DMS153 treated with DMSO at 0.1 percent for 48 hours (cell line): ENCODE results near the gene FARP2.
"Not testable (repeated sequence)": the region's sequence is repeated elsewhere in the genome, so short reads cannot be mapped to it uniquely, and the experiment has no call there.

ENCODE experiments used
- DNase-seq: peaks from one replicate; lab custom pipeline; 2025; ENCODE audit not compliant: unreplicated experiment; lab: John Stamatoyannopoulos, UW

Gene FARP2

GRCh38 chr2:241363426-241363825 lies 7.3 kb downstream of the FARP2 start:
- no peak for DNase-seq

DNA sequence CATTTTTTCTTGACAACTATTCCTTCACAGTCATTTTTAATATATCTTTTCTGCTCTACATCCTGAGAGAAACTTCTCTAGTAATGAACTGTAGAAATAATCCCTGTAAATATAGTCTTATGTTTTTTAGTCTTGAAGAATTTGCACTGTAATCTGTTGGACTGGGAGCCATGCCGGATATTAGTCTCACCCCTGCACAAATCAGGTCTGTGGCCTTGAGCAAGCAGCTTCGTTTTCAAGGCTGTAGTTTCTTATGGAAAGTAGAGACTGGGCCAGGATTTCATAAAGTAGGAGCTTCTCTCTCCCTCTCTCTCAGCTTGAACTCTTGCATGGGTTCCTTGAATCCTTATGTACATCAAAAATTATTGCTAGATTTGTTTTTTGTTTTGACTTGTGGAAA lies 8.7 kb downstream of the FARP2 start:
- no peak for DNase-seq

- DNase-seq: no peak
Observed at GRCh38 chr2:241366678-241367077, 10.6 kb downstream of the FARP2 start.

DNA sequence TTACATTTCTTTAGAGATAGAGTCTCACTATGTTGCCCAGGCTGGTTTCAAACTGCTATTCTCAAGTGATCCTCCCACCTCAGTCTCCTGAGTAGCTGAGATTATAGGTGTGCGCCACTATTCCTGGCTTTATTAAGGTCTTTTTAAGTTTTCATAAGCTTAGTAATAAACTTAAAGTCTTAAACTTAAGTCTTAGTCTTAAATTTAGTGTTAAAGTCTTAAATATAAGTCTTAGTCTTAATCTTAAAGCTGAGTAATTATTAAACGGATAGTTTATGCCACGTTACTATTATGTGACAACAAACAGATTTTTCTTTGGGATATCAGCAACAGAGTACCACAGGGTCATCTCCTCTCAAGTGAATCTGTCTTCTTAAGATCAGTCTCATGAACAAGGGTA lies 12.6 kb downstream of the FARP2 start:
- DNase-seq: no peak

DNA sequence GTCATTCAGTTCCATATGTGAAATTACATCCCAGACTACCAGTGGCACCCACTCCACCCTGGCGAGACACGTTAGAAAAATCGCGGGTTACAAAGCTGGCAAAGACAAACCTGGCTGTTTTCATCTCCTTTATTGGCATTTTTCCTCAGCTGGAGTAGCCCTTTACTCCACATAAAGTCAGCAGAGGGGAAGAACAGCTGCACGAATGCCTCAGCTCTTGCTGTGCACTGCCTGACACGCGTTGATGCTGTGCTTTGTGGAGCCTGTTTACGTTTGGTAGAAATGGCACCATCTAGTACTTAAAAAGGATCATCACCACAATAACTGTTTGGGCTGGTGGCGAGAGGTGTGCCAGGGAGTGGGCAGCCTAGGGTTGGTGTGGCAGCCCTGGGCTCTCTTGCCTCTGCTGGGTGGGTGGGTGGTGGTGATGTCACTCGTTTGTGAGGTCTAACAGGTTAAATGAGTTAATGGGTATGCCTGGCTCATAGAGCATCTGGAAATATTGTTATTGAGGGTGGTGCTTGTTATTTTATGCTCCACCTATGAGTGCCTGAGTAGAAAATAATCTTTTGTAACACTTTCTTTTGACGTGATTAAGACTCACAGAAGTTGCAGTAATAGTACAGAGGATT lies 16.4 kb downstream of the FARP2 start:
- no peak for DNase-seq

GRCh38 chr2:241373446-241373845 lies 17.4 kb downstream of the FARP2 start:
- no peak for DNase-seq

DNA sequence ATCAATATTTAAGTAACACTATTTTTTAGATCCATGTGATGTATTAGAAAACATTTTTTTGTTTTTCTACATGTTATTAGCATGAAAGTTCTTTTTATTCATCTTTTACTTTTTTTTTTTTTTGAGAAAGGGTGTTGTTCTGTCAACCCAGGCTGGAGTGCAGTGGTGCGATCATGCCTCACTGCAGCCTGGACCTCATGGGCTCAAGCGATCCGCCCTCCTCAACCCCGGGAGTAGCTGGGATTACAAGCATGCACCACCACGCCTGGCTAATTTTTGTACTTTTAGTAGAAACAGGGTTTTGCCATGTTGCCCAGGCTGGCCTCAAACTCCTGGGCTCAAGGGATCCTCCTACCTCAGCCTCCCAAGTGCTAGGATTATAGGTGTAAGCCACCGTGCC lies 17.8 kb downstream of the FARP2 start:
- DNase-seq: not testable (repeated sequence)

GRCh38 chr2:241375300-241375699 lies 19.2 kb downstream of the FARP2 start:
- DNase-seq: no peak

- DNase-seq: no peak
Observed at GRCh38 chr2:241376808-241377207, 20.7 kb downstream of the FARP2 start.

GRCh38 chr2:241378816-241379215 lies 22.7 kb downstream of the FARP2 start:
- no peak for DNase-seq

GRCh38 chr2:241379481-241380480 lies 23.7 kb downstream of the FARP2 start:
- DNase-seq: no peak

DNA sequence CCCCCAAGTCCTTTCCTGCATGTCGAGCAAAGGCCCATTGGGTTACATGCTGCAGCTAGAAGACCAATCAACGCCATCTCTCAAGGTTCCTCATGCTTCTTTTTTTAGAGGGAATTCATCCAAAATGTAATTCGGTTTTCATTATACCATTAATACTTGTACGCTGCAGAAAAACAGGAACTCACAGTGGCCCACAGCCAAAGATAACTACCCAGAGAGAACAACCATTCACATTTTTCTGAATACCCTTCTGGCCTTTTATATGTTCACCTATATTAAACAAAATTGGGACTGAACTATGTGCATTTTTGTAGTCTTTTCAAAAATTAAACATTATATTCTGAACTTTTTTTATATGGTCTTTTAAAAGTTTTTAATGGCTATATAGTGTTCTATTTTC lies 25.8 kb downstream of the FARP2 start:
- no peak for DNase-seq

GRCh38 chr2:241385450-241385849 lies 29.4 kb downstream of the FARP2 start:
- not testable (repeated sequence) for DNase-seq

DNA sequence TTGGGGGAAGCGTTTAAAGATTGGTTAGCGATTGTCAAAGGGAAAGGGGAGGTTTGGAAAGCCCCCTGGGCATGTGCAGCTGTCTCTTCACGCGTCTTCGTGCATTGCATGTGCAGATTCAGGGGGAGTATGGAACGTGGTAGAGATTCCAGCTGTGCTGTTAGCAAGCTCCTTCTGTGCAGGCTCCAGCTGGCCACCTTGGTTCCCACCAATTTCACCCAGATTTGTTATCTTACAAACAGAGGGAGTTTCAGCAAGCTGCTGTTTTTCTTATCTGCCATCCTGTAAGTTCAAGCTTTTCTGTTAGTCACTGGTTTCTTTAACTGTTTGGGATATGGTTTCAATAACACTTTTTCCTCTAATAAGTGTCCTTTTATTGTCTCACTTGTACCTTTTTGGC lies 30.4 kb downstream of the FARP2 start:
- no peak for DNase-seq

- DNase-seq: no peak
Observed at GRCh38 chr2:241389697-241390096, 33.6 kb downstream of the FARP2 start.

GRCh38 chr2:241390301-241391206 lies 34.5 kb downstream of the FARP2 start:
- DNase-seq: no peak

- DNase-seq: no peak
Observed at GRCh38 chr2:241391892-241392665, 36.0 kb downstream of the FARP2 start.

- DNase-seq: not testable (repeated sequence)
Observed at GRCh38 chr2:241392753-241393152, 36.7 kb downstream of the FARP2 start.

- no peak for DNase-seq
Observed at GRCh38 chr2:241393524-241394196, 37.6 kb downstream of the FARP2 start.

DNA sequence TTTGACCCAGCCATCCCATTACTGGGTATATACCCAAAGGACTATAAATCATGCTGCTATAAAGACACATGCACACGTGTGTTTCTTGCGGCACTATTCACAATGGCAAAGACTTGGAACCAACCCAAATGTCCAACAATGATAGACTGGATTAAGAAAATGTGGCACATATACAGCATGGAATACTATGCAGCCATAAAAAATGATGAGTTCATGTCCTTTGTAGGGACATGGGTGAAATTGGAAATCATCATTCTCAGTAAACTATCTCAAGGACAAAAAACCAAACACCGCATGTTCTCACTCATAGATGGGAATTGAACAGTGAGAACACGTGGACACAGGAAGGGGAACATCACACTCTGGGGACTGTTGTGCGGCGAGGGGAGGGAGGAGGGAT lies 40.7 kb downstream of the FARP2 start:
- DNase-seq: not testable (repeated sequence)
